ENCODE measurements around the gene ADGRG6. TPM values are rescaled to one million over a fixed set of nuclear protein-coding genes. Genes with fewer than 3 reads are reported as not detected.

Gene ADGRG6
- total and polyA plus RNA-seq, 10 of the 15 experiments (the other 5 are each of a cell fraction or from before 2014, with no cell fraction given): 0.01 to 0.24 (median 0.13) TPM; not detected in 7

DNA sequence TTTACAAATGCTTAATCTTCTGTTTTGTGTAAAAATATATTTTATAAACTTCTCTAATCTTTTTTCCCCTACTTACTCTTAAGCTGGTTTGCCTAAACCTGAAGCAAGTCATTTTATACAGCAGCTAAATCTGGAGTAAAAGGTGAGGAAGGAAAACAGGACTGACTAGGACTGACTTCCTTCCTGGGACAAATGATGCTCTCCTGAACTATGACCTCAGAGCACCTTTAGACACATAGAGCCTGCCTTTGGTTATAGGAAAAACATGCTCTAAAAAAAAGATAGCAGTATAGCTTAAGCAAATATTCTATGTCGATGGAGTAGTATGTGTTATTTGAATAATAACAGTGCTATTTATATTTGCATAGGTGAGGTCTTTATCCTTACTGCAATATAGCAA is 21.5 kb upstream of the ADGRG6 start:
- ChIA-PET CTCF (no interaction called here), RAD21 (ENCODE audit: unreplicated experiment) (no interaction called here), SMC1A (ENCODE audit: uncharacterized antibody, unreplicated experiment) (interaction anchor here (1.4 kb wide), 1 partner anchor 11 kb away, joined by 4 read pairs; no protein-coding TSS in a partner anchor), POLR2A (no interaction called here)
- no TSS peak for BruUV-seq (replicated peaks)
- no peak for ATAC-seq
- Histone ChIP-seq H3K9me3 (replicated peaks; ENCODE audit: control insufficient read depth, insufficient read depth, low read length) (no peaks in the 10 kb centered on the region), H3K4me2 (ENCODE audit: control insufficient read depth, insufficient read depth) (no peak overlapping the region), H3K27me3 (replicated peaks in 1 of 2; ENCODE audit: control insufficient read depth in 2 of 2, insufficient read depth in 2 of 2, low read length in 1 of 2) (no peaks in the 10 kb centered on the region), H3K79me2 (ENCODE audit: control insufficient read depth, insufficient read depth, low read length) (no peaks in the 10 kb centered on the region), H3K27ac (ENCODE audit: control insufficient read depth, insufficient read depth) (no peak overlapping the region), H2AFZ (ENCODE audit: control insufficient read depth, low read depth, low read length) (no peak overlapping the region), H4K20me1 (ENCODE audit: control insufficient read depth, insufficient read depth) (no peaks in the 10 kb centered on the region), H3K4me1 (ENCODE audit: control insufficient read depth, insufficient read depth, low read length) (no peaks in the 10 kb centered on the region), H3K9ac (ENCODE audit: control insufficient read depth, insufficient read depth, low read length) (no peak overlapping the region), H3K36me3 (ENCODE audit: control insufficient read depth in 2 of 2, insufficient read depth in 2 of 2, low read length in 1 of 2) (no peaks in the 10 kb centered on the region), H3K4me3 (no peak overlapping the region)
- no peak for FAIRE-seq
- intact Hi-C loops (cut with micrococcal nuclease; ENCODE audit: unreplicated experiment) (no loop called here), in situ Hi-C loops (cut with MboI) (no loop called here)
- DNase-seq (ENCODE audit: low read depth, low spot score): no peak
- WGBS (ENCODE audit: insufficient coverage, insufficient replicate concordance, low lambda C conversion rate, missing lambda C conversion rate): 0% methylated on average over 1 of the region's 1 CpG
- TF ChIP-seq IRF4 (IDR thresholded peaks at IDR 0.05; ENCODE audit: low read depth, low read length): no peak
- no peak for TF ChIP-seq JUNB (IDR thresholded peaks at IDR 0.05)
- TF ChIP-seq YY1 (IDR thresholded peaks at IDR 0.05; ENCODE audit: low read depth, low read length): no peak
- TF ChIP-seq ETV6 (conservative IDR thresholded peaks at IDR 0.05 in 1 of 2, IDR thresholded peaks at IDR 0.05 in 1 of 2; ENCODE audit: borderline replicate concordance in 1 of 2, low read depth in 1 of 2): no peak
- no peak for TF ChIP-seq CBX5 (IDR thresholded peaks at IDR 0.05; ENCODE audit: low read depth)
- TF ChIP-seq CBFB (IDR thresholded peaks at IDR 0.05; ENCODE audit: low read depth): no peak
- no peak for TF ChIP-seq STAT3 (IDR thresholded peaks at IDR 0.05; ENCODE audit: low read depth, low read length)
- TF ChIP-seq, protein P1, sequence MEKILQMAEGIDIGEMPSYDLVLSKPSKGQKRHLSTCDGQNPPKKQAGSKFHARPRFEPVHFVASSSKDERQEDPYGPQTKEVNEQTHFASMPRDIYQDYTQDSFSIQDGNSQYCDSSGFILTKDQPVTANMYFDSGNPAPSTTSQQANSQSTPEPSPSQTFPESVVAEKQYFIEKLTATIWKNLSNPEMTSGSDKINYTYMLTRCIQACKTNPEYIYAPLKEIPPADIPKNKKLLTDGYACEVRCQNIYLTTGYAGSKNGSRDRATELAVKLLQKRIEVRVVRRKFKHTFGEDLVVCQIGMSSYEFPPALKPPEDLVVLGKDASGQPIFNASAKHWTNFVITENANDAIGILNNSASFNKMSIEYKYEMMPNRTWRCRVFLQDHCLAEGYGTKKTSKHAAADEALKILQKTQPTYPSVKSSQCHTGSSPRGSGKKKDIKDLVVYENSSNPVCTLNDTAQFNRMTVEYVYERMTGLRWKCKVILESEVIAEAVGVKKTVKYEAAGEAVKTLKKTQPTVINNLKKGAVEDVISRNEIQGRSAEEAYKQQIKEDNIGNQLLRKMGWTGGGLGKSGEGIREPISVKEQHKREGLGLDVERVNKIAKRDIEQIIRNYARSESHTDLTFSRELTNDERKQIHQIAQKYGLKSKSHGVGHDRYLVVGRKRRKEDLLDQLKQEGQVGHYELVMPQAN (conservative IDR thresholded peaks at IDR 0.05): no peak
- TF ChIP-seq HCFC1 (IDR thresholded peaks at IDR 0.05; ENCODE audit: low read length): no peak
- TF ChIP-seq POLR2AphosphoS2 (IDR thresholded peaks at IDR 0.05; ENCODE audit: low read depth, low read length): no peak
- TF ChIP-seq ZBTB40 (IDR thresholded peaks at IDR 0.05; ENCODE audit: borderline replicate concordance): no peak
- TF ChIP-seq SPI1 (IDR thresholded peaks at IDR 0.05; ENCODE audit: borderline replicate concordance, insufficient read depth, low read depth, low read length): no peak
- no peak for TF ChIP-seq SUPT20H (IDR thresholded peaks at IDR 0.05; ENCODE audit: borderline replicate concordance, control insufficient read depth, low read depth, low read length)
- no peak for TF ChIP-seq CHD2 (IDR thresholded peaks at IDR 0.05; ENCODE audit: borderline replicate concordance, low read depth, low read length)
- TF ChIP-seq SIX5 (IDR thresholded peaks at IDR 0.05; ENCODE audit: low read depth, low read length, severe bottlenecking): no peak
- no peak for TF ChIP-seq HDAC6 (IDR thresholded peaks at IDR 0.05; ENCODE audit: unreplicated experiment)
